NCI-H524 treated with DMSO at 0.1 percent for 48 hours (cell line): Measurements from ENCODE around the gene REM1.
"Not testable (repeated sequence)": the region's sequence is repeated elsewhere in the genome, so short reads cannot be mapped to it uniquely, and the experiment has no call there.

ENCODE experiments used
- DNase-seq: peaks from one replicate; lab custom pipeline; 2025; lab: John Stamatoyannopoulos, UW

REM1 gene

GRCh38 chr20:31484001-31484400, 8.9 kb downstream of the REM1 start:
- DNase-seq: no peak

GRCh38 chr20:31485450-31486339, 10.6 kb downstream of the REM1 start:
- DNase-seq: no peak

GRCh38 chr20:31488115-31488514, 13.0 kb downstream of the REM1 start:
- no peak for DNase-seq

- DNase-seq: no peak
Measured at GRCh38 chr20:31489152-31489551, 14.1 kb downstream of the REM1 start.

GRCh38 chr20:31490752-31491151, 15.7 kb downstream of the REM1 start:
- no peak for DNase-seq

- DNase-seq: no peak
Measured at GRCh38 chr20:31494131-31494530, 19.0 kb downstream of the REM1 start.

- DNase-seq: no peak
Measured at GRCh38 chr20:31496761-31497295, 21.7 kb downstream of the REM1 start.

GRCh38 chr20:31497838-31498540, 22.9 kb downstream of the REM1 start:
- DNase-seq: no peak

- no peak for DNase-seq
Measured at GRCh38 chr20:31500527-31500926, 25.4 kb downstream of the REM1 start.

- DNase-seq: not testable (repeated sequence)
Measured at GRCh38 chr20:31502884-31503673, 28.0 kb downstream of the REM1 start.

GRCh38 chr20:31505903-31506302, 30.8 kb downstream of the REM1 start:
- no peak for DNase-seq

GRCh38 chr20:31508517-31509244, 33.6 kb downstream of the REM1 start:
- no peak for DNase-seq

- peak; percentile 65 for DNase-seq
Measured at GRCh38 chr20:31514154-31515071, 39.3 kb downstream of the REM1 start, which contains the start of gene HM13. HM13 (plus strand) TSS chr20:31514442; CDS start chr20:31514552, 110 bp downstream.

GRCh38 chr20:31515072-31515774, 40.1 kb downstream of the REM1 start:
- no peak for DNase-seq

GRCh38 chr20:31515775-31516107, 40.7 kb downstream of the REM1 start:
- no peak for DNase-seq

GRCh38 chr20:31516166-31516565, 41.1 kb downstream of the REM1 start:
- DNase-seq: no peak

- no peak for DNase-seq
Measured at GRCh38 chr20:31516651-31517050, 41.6 kb downstream of the REM1 start.

GRCh38 chr20:31517373-31517772, 42.3 kb downstream of the REM1 start:
- DNase-seq: peak; percentile 5

- not testable (repeated sequence) for DNase-seq
Measured at GRCh38 chr20:31521267-31521666, 46.2 kb downstream of the REM1 start.

GRCh38 chr20:31522731-31523130, 47.6 kb downstream of the REM1 start:
- DNase-seq: no peak
